Kidney epithelial cell (primary cell): ENCODE results near the gene MOK. TPM values are rescaled to one million over a fixed set of nuclear protein-coding genes. Genes with fewer than 3 reads are reported as not detected.
A peak's percentile ranks its signal among the peaks of the same experiment; 100 is the strongest.

Source experiments
- DNase-seq: peaks from one replicate; pipeline ENCODE4 v3.0.0-alpha.2; 2010; ENCODE audit warnings: low read depth
- H3K27me3 ChIP-seq: 2 replicates; pipeline ENCODE4 v1.6.0; 2011; ENCODE audit warnings: low read length; ENCODE audit not compliant: control insufficient read depth, insufficient read depth
- H3K36me3 ChIP-seq: 2 replicates; pipeline ENCODE4 v1.5.1; 2011; ENCODE audit warnings: low read length; ENCODE audit not compliant: control insufficient read depth, insufficient read depth
- H3K4me3 ChIP-seq: 2 replicates; pipeline ENCODE4 v1.5.1; 2011; ENCODE audit warnings: low read depth, mild to moderate bottlenecking, control low read depth, low read length
- CTCF ChIP-seq: IDR thresholded peaks from 2 replicates; pipeline ENCODE4 v1.5.1; 2011; ENCODE audit warnings: mild to moderate bottlenecking, moderate library complexity, low read length, control low read depth, inconsistent platforms; ENCODE audit not compliant: insufficient read depth, poor library complexity, severe bottlenecking
- total RNA-seq: library from RNA; depleted of rRNA; stranded (reverse); fragments of >200 nt; gene quantifications from 2 replicates; pipeline ENCODE4 v1.2.3, GENCODE V29; 2015

Gene MOK
- total RNA-seq, 1 donor from 2014 or later, result 5.1 TPM

- Histone ChIP-seq H3K36me3 (no peaks in the 10 kb centered on the region), H3K27me3 (no peaks in the 10 kb centered on the region), H3K4me3 (no peak overlapping the region)
- DNase-seq, result peak; percentile 42
- TF ChIP-seq CTCF, result no peak
These were observed 42.0 kb downstream of the MOK start for GRCh38 chr14:102262929-102263462.

- Histone ChIP-seq H3K27me3 (no peaks in the 10 kb centered on the region), H3K36me3 (no peaks in the 10 kb centered on the region), H3K4me3 (no peak overlapping the region)
- DNase-seq, result no peak
- no peak for TF ChIP-seq CTCF
These were observed 46.8 kb downstream of the MOK start for GRCh38 chr14:102258136-102258535.

GRCh38 chr14:102256716-102257115 is 48.2 kb downstream of the MOK start:
- H3K4me3 ChIP-seq, result no peak overlapping the region
- DNase-seq, result no peak
- no peak for TF ChIP-seq CTCF
- H3K36me3 ChIP-seq, result no peaks in the 10 kb centered on the region
- H3K27me3 ChIP-seq, result no peaks in the 10 kb centered on the region

GRCh38 chr14:102255401-102256190 is 49.4 kb downstream of the MOK start:
- H3K36me3 ChIP-seq, result no peaks in the 10 kb centered on the region
- H3K4me3 ChIP-seq, result no peak overlapping the region
- DNase-seq, result no peak

GRCh38 chr14:102252834-102253801 is 51.8 kb downstream of the MOK start:
- Histone ChIP-seq H3K4me3 (no peak overlapping the region), H3K36me3 (no peaks in the 10 kb centered on the region), H3K27me3 (no peaks in the 10 kb centered on the region)
- DNase-seq, result no peak
- TF ChIP-seq CTCF, result no peak

More at GRCh38 chr14:102255401-102256190, 49.4 kb downstream of the MOK start:
- no peak for TF ChIP-seq CTCF
- H3K27me3 ChIP-seq, result no peaks in the 10 kb centered on the region
